AG09319 (cell line): ENCODE data around the gene C2orf78.

Experiments used
- DNase-seq: peaks from one replicate; pipeline ENCODE4 v3.0.0-alpha.2; 2010; ENCODE audit warnings: low read depth; ENCODE audit errors: extremely low read depth
- CTCF ChIP-seq: IDR thresholded peaks from 2 replicates; pipeline ENCODE4 v1.5.1; 2011; ENCODE audit warnings: low read depth, mild to moderate bottlenecking, inconsistent platforms, low read length, moderate library complexity

The C2orf78 gene

GRCh38 chr2:73841912-73842738 is 58.1 kb downstream of the C2orf78 start:
- TF ChIP-seq CTCF, result no peak
- no peak for DNase-seq

- no peak for TF ChIP-seq CTCF
Observed at GRCh38 chr2:73842739-73843019, 58.7 kb downstream of the C2orf78 start.

GRCh38 chr2:73844087-73844486 is 60.1 kb downstream of the C2orf78 start:
- TF ChIP-seq CTCF, result no peak
- no peak for DNase-seq

More at GRCh38 chr2:73842739-73843019, 58.7 kb downstream of the C2orf78 start:
- DNase-seq, result no peak

GRCh38 chr2:73850009-73850408 is 66.0 kb downstream of the C2orf78 start:
- no peak for DNase-seq
- TF ChIP-seq CTCF, result no peak

GRCh38 chr2:73851274-73851673 is 67.3 kb downstream of the C2orf78 start:
- DNase-seq, result no peak
- TF ChIP-seq CTCF, result no peak; the same call in 1 of the 2 replicates

- TF ChIP-seq CTCF, result no peak
- no peak for DNase-seq
Observed at GRCh38 chr2:73852020-73852419, 68.0 kb downstream of the C2orf78 start.

GRCh38 chr2:73855526-73855925 is 71.5 kb downstream of the C2orf78 start:
- no peak for DNase-seq
- no peak for TF ChIP-seq CTCF
